ENCODE measurements around the gene PARD3B. TPM values are rescaled to one million over a fixed set of nuclear protein-coding genes. Genes with fewer than 3 reads are reported as not detected.

Gene PARD3B
- total RNA-seq, 1 experiment from 2014 or later: 6.4 TPM

DNA sequence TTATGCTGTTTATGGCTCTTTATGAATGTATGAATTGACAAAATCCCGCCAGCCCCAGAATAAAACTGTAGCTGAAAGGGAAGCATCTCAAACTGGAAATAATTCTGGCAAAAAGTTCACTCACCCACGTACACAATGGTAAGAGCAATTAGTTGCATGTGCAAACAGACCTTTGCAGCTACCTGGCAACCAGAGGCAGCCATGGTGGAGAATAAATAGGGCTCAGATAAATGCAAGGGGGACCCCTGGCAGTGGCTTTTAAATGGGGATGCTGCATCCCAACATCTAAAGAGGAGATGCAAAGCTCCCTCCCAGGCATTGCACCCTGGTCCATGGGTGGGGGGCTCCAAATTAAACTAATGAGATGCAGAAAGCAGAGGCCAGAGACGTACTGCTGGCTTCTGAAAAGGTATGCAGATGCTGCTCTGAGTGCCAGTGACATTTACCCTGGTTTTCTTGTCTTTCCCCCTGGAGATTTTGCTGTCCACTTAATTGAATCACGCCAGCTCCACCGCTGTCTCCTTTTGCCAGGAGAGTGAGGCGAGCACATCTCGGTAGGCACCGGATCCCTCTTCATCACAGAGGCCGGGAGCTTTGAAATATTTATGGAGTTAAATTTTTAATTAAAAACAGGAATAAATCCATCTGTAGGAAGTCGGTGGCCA lies 1010.4 kb downstream of the PARD3B start:
- Histone ChIP-seq H3K27ac (ENCODE audit: insufficient read length, low read depth, low read length) (no peak overlapping the region), H2BK12ac (ENCODE audit: insufficient read length, low read depth, low read length) (no peak overlapping the region), H3K56ac (ENCODE audit: insufficient read length, low read depth, low read length) (no peak overlapping the region), H2BK20ac (ENCODE audit: low read depth, low read length, poor library complexity, severe bottlenecking) (no peak overlapping the region), H4K5ac (ENCODE audit: insufficient read length, low read depth, low read length) (no peak overlapping the region), H4K91ac (ENCODE audit: insufficient read length, low read depth, low read length) (no peak overlapping the region), H3K14ac (ENCODE audit: insufficient read depth, low read length) (no peak overlapping the region), H3K9me3 (ENCODE audit: control insufficient read depth, low read depth, low read length) (no peaks in the 10 kb centered on the region), H4K8ac (replicated peaks; ENCODE audit: insufficient read length, low read depth, low read length) (no peak overlapping the region), H3K9ac (ENCODE audit: extremely low read depth, insufficient read length, low read length) (no peak overlapping the region), H2AFZ (ENCODE audit: low read length) (no peak overlapping the region), H3K23ac (ENCODE audit: insufficient read length, low read depth, low read length) (no peak overlapping the region), H2BK120ac (ENCODE audit: low read depth, low read length, poor library complexity, severe bottlenecking) (no peak overlapping the region), H3K79me1 (ENCODE audit: insufficient read depth, low read depth, low read length, poor library complexity, severe bottlenecking) (no peaks in the 10 kb centered on the region), H3K79me2 (ENCODE audit: insufficient read depth, low read length) (no peaks in the 10 kb centered on the region), H3K4me1 (ENCODE audit: insufficient read depth, low read length) (peaks cover 4% of the 10 kb centered on the region; the same call in 1 of the 2 replicates), H2BK15ac (ENCODE audit: low read depth, low read length) (no peak overlapping the region), H3K4ac (ENCODE audit: low read depth, low read length) (no peak overlapping the region), H2BK5ac (ENCODE audit: insufficient read length, low read length) (no peak overlapping the region), H3K27me3 (ENCODE audit: insufficient read depth, low read length) (no peaks in the 10 kb centered on the region), H3K18ac (ENCODE audit: insufficient read length, low read depth, low read length) (no peak overlapping the region), H3K23me2 (ENCODE audit: insufficient read length, low read depth, low read length, poor library complexity, severe bottlenecking) (no peaks in the 10 kb centered on the region), H4K20me1 (ENCODE audit: control insufficient read depth, insufficient read depth, insufficient read length) (no peaks in the 10 kb centered on the region), H2AK5ac (ENCODE audit: insufficient read length, low read length) (no peak overlapping the region), H3K4me2 (ENCODE audit: insufficient read depth, insufficient read length, low read length) (no peak overlapping the region), H3T11ph (ENCODE audit: low read length) (no peak overlapping the region)
- H3K4me1 Mint-ChIP-seq: peaks cover 22 to 25% of the 10 kb centered on the region in 2 experiments
- H3K9me3 Mint-ChIP-seq: no peaks in the 10 kb centered on the region
- no peak for DNase-seq
- H3K4me3 Mint-ChIP-seq: no peak overlapping the region; a peak in 1 of 5 replicates
- TF ChIP-seq, protein P1, sequence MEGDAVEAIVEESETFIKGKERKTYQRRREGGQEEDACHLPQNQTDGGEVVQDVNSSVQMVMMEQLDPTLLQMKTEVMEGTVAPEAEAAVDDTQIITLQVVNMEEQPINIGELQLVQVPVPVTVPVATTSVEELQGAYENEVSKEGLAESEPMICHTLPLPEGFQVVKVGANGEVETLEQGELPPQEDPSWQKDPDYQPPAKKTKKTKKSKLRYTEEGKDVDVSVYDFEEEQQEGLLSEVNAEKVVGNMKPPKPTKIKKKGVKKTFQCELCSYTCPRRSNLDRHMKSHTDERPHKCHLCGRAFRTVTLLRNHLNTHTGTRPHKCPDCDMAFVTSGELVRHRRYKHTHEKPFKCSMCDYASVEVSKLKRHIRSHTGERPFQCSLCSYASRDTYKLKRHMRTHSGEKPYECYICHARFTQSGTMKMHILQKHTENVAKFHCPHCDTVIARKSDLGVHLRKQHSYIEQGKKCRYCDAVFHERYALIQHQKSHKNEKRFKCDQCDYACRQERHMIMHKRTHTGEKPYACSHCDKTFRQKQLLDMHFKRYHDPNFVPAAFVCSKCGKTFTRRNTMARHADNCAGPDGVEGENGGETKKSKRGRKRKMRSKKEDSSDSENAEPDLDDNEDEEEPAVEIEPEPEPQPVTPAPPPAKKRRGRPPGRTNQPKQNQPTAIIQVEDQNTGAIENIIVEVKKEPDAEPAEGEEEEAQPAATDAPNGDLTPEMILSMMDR (conservative IDR thresholded peaks at IDR 0.05): no peak
- H3K27me3 Mint-ChIP-seq (ENCODE audit: low read depth): no peaks in the 10 kb centered on the region
- no CpG with 5 or more reads among the region's 10 CpGs for WGBS (ENCODE audit: extremely low coverage, insufficient read length, low lambda C conversion rate)
- H3K36me3 Mint-ChIP-seq (ENCODE audit: insufficient read depth in 1 of 3, low read depth in 3 of 3): no peaks in the 10 kb centered on the region; a peak in 2 of 7 replicates
- peak overlapping the region in 2 of 3 experiments; percentile 41 to 60; a peak in 4 of 7 replicates for H3K27ac Mint-ChIP-seq

Data from H9 (cell line).